H1 (cell line): Measurements from ENCODE around the gene RAB35. TPM values are rescaled to one million over a fixed set of nuclear protein-coding genes. Genes with fewer than 3 reads are reported as not detected.

ENCODE experiments used
- CTCF ChIA-PET: fragments of 300-600 bp; sonication (Branson Sonifier 250); formaldehyde crosslinking; loops from one replicate; lab custom pipeline; 2021; ENCODE audit not compliant: partially characterized antibody; lab: Charles Lee
- POLR2A ChIA-PET: fragments of 300-600 bp; sonication (Branson Sonifier 250); formaldehyde crosslinking; loops from one replicate; lab custom pipeline; 2021; ENCODE audit warnings: inconsistent platforms; ENCODE audit not compliant: partially characterized antibody; lab: Charles Lee
- DNase-seq, 2 experiments: peaks; one replicate each; pipeline versions ENCODE4 v3.0.0 to v3.0.0-alpha.2; 2010 to 2022; ENCODE audit warnings: low spot score in 2 of 2, low read depth in 1 of 2, mixed read lengths in 1 of 2
- FAIRE-seq: peaks from 2 replicates; lab custom pipeline; 2011; peaks lifted over from hg19 to GRCh38; lab: Jason Lieb, UNC
- H2AFZ ChIP-seq: 2 replicates; pipeline ENCODE4 v1.8.1; 2012; ENCODE audit warnings: low read length, inconsistent platforms
- H2AK5ac ChIP-seq: 2 replicates; pipeline ENCODE4 v1.6.1; 2013; ENCODE audit warnings: low read depth, low read length
- H2BK120ac ChIP-seq: replicated peaks from 2 replicates; pipeline ENCODE3; 2013; ENCODE audit warnings: low read depth, low read length, inconsistent platforms
- H2BK12ac ChIP-seq: 2 replicates; pipeline ENCODE4 v1.6.1; 2013; ENCODE audit warnings: low read depth, low read length
- H2BK15ac ChIP-seq: 2 replicates; pipeline ENCODE4 v1.6.1; 2013; ENCODE audit warnings: low read length
- H2BK20ac ChIP-seq: 2 replicates; pipeline ENCODE4 v1.6.1; 2013; ENCODE audit warnings: low read length
- H2BK5ac ChIP-seq: 2 replicates; pipeline ENCODE4 v1.6.1; 2013; ENCODE audit warnings: low read depth, low read length
- H3K14ac ChIP-seq: 2 replicates; pipeline ENCODE4 v1.6.1; 2013; ENCODE audit warnings: inconsistent platforms; ENCODE audit not compliant: insufficient read length
- H3K18ac ChIP-seq: 2 replicates; pipeline ENCODE4 v1.6.1; 2013; ENCODE audit warnings: low read length; ENCODE audit errors: extremely low read depth
- H3K23ac ChIP-seq: 2 replicates; pipeline ENCODE4 v1.6.1; 2013; ENCODE audit warnings: inconsistent platforms; ENCODE audit not compliant: insufficient read length
- H3K23me2 ChIP-seq: 2 replicates; pipeline ENCODE4 v1.6.1; 2013; ENCODE audit warnings: low read depth, low read length
- H3K27ac ChIP-seq: 2 replicates; pipeline ENCODE4 v1.6.1; 2011; ENCODE audit warnings: low read depth, low read length, inconsistent platforms
- H3K27me3 ChIP-seq, 4 experiments: replicated peaks in 1 of 4; 1 replicate in 1 of 4; 2 replicates in 3 of 4; pipeline versions ENCODE4 v1.6.1 to v1.8.1; 2011 to 2013; ENCODE audit warnings: low read length in 3 of 4, mild to moderate bottlenecking in 3 of 4, inconsistent platforms in 2 of 4, mixed read lengths in 2 of 4, moderate library complexity in 1 of 4; ENCODE audit not compliant: control insufficient read depth in 3 of 4, insufficient read depth in 3 of 4; ENCODE audit errors: extremely low read depth in 1 of 4
- H3K36me3 ChIP-seq, 4 experiments: 2 replicates each; pipeline versions ENCODE4 v1.6.1 to v1.8.1; 2011 to 2013; ENCODE audit warnings: mild to moderate bottlenecking in 4 of 4, low read length in 3 of 4, moderate library complexity in 2 of 4, control low read depth in 1 of 4, inconsistent platforms in 1 of 4; ENCODE audit not compliant: insufficient read depth in 4 of 4, control insufficient read depth in 2 of 4
- H3K4ac ChIP-seq: replicated peaks from 2 replicates; pipeline ENCODE3; 2013; ENCODE audit warnings: low read length, low read depth, mixed read lengths, inconsistent platforms; ENCODE audit not compliant: insufficient read length
- H3K4me1 ChIP-seq, 4 experiments: replicated peaks in 1 of 4; 1 replicate in 1 of 4; 2 replicates in 3 of 4; pipeline versions ENCODE4 v1.6.1 to v1.8.1; 2011 to 2013; ENCODE audit warnings: low read length in 3 of 4, inconsistent platforms in 2 of 4, mixed read lengths in 1 of 4; ENCODE audit not compliant: insufficient read depth in 4 of 4, control insufficient read depth in 3 of 4
- H3K4me2 ChIP-seq, 2 experiments: 2 replicates each; pipeline versions ENCODE4 v1.6.1 to v1.8.1; 2011 to 2013; ENCODE audit warnings: low read depth in 2 of 2, low read length in 2 of 2, control low read depth in 1 of 2, inconsistent platforms in 1 of 2, mild to moderate bottlenecking in 1 of 2; ENCODE audit not compliant: insufficient read depth in 1 of 2
- H3K4me3 ChIP-seq, 4 experiments: fragments of 200-600, 300-600 bp in 1 of 4; sonication (generic), shearing (Covaris generic), sonication (Bioruptor Twin) in 1 of 4; 2 replicates each; pipeline versions ENCODE4 v1.5.1 to v1.8.1; 2011 to 2016; ENCODE audit warnings: low read length in 4 of 4, low read depth in 3 of 4, control low read depth in 2 of 4, inconsistent platforms in 2 of 4, mild to moderate bottlenecking in 2 of 4, mixed read lengths in 1 of 4, moderate library complexity in 1 of 4; ENCODE audit not compliant: insufficient read depth in 2 of 4; ENCODE audit errors: extremely low read depth in 1 of 4
- H3K56ac ChIP-seq: replicated peaks from 2 replicates; pipeline ENCODE3; 2013; ENCODE audit warnings: low read depth, mild to moderate bottlenecking, mixed read lengths, low read length, inconsistent platforms; ENCODE audit not compliant: insufficient read length
- H3K79me1 ChIP-seq: 2 replicates; pipeline ENCODE4 v1.6.1; 2013; ENCODE audit warnings: low read depth, low read length, control low read depth
- H3K79me2 ChIP-seq, 2 experiments: 2 replicates each; pipeline versions ENCODE4 v1.6.1 to v1.8.1; 2012 to 2013; ENCODE audit warnings: low read length in 2 of 2, mild to moderate bottlenecking in 2 of 2, inconsistent platforms in 1 of 2; ENCODE audit not compliant: insufficient read depth in 2 of 2, control insufficient read depth in 1 of 2
- H3K9ac ChIP-seq, 4 experiments: replicated peaks in 1 of 4; 1 replicate in 1 of 4; 2 replicates in 3 of 4; pipeline versions ENCODE4 v1.6.1 to v1.8.1; 2011 to 2013; ENCODE audit warnings: low read depth in 3 of 4, low read length in 3 of 4, control low read depth in 2 of 4, mild to moderate bottlenecking in 2 of 4, moderate library complexity in 2 of 4, inconsistent platforms in 1 of 4; ENCODE audit errors: extremely low read depth in 1 of 4
- H3K9me3 ChIP-seq, 2 experiments: 2 replicates each; pipeline versions ENCODE4 v1.6.1 to v1.8.1; 2012 to 2013; ENCODE audit warnings: mild to moderate bottlenecking in 2 of 2, moderate library complexity in 2 of 2, control low read depth in 1 of 2, inconsistent platforms in 1 of 2, low read depth in 1 of 2, low read length in 1 of 2, mixed read lengths in 1 of 2; ENCODE audit not compliant: insufficient read depth in 2 of 2
- H4K20me1 ChIP-seq, 2 experiments: replicated peaks in 1 of 2; 2 replicates each; pipeline versions ENCODE3 to v1.8.1; 2011 to 2013; ENCODE audit warnings: inconsistent platforms in 2 of 2, low read length in 2 of 2, mild to moderate bottlenecking in 1 of 2; ENCODE audit not compliant: insufficient read depth in 2 of 2, control insufficient read depth in 1 of 2
- H4K5ac ChIP-seq: 2 replicates; pipeline ENCODE4 v1.6.1; 2013; ENCODE audit warnings: low read length, low read depth, mixed read lengths, inconsistent platforms; ENCODE audit not compliant: insufficient read length
- H4K8ac ChIP-seq: 2 replicates; pipeline ENCODE4 v1.8.0; 2013; ENCODE audit warnings: mild to moderate bottlenecking, moderate library complexity, low read length, inconsistent platforms; ENCODE audit not compliant: insufficient read depth; ENCODE audit errors: extremely low read depth
- H4K91ac ChIP-seq: replicated peaks from 2 replicates; pipeline ENCODE3; 2013; ENCODE audit warnings: low read length, mixed read lengths, inconsistent platforms; ENCODE audit not compliant: insufficient read length
- KDM4A ChIP-seq: IDR thresholded peaks from one replicate; pipeline ENCODE4 v1.7.1; 2012; ENCODE audit warnings: low read depth, mild to moderate bottlenecking, moderate library complexity, low read length, inconsistent platforms; ENCODE audit not compliant: severe bottlenecking
- RBBP5 ChIP-seq: IDR thresholded peaks from 2 replicates; pipeline ENCODE4 v1.7.1; 2012; ENCODE audit warnings: low read depth, mild to moderate bottlenecking, inconsistent platforms, low read length, moderate library complexity, borderline replicate concordance
- SIRT6 ChIP-seq: IDR thresholded peaks from one replicate; pipeline ENCODE4 v1.7.1; 2012; ENCODE audit warnings: low read length, inconsistent platforms
- SP4 ChIP-seq: IDR thresholded peaks from 2 replicates; pipeline ENCODE4 v1.6.1; 2012; ENCODE audit warnings: low read length, inconsistent platforms
- WGBS, 2 experiments: shearing (Covaris generic) in 1 of 2; methylation state at CpG; one replicate each; pipeline versions ENCODE4 v1.1.6 to v1.1.7; 2013 to 2015; ENCODE audit warnings: low lambda C conversion rate in 2 of 2, mixed read lengths in 2 of 2, inconsistent platforms in 1 of 2, low coverage in 1 of 2, missing lambda C conversion rate in 1 of 2; ENCODE audit not compliant: insufficient replicate concordance in 2 of 2, insufficient coverage in 1 of 2, insufficient read length in 1 of 2; ENCODE audit errors: extremely low coverage in 1 of 2, missing lambda C conversion rate in 1 of 2; 5-methylcytosine and 5-hydroxymethylcytosine counted together
- polyA plus RNA-seq, 7 experiments: library from polyadenylated mRNA; depleted of rRNA in 3 of 7; stranded (reverse) in 5 of 7; unstranded in 2 of 7; fragments of >200 nt in 5 of 7; fragments of 200-250 nt in 2 of 7; gene quantifications; 1 replicate in 5 of 7; 2 replicates in 1 of 7; 4 replicates in 1 of 7; pipeline versions ENCODE4 v1.2.1 to v1.2.3, GENCODE V29; 2011 to 2013; ENCODE audit warnings: missing spikeins in 2 of 7, mixed read lengths in 2 of 7
- total RNA-seq: library from RNA; stranded (reverse); fragmentation: NEBNext Ultra II Directional; extraction: Animal tissue kit (Norgen Biotek cat#: 25700); gene quantifications from 2 replicates; pipeline ENCODE4 v1.2.1, GENCODE V29; 2021

Gene RAB35
- total and polyA plus RNA-seq, 2 of the 8 experiments (the other 6 are each of a cell fraction or from before 2014, with no cell fraction given), result 33.4 to 39.0 TPM

DNA sequence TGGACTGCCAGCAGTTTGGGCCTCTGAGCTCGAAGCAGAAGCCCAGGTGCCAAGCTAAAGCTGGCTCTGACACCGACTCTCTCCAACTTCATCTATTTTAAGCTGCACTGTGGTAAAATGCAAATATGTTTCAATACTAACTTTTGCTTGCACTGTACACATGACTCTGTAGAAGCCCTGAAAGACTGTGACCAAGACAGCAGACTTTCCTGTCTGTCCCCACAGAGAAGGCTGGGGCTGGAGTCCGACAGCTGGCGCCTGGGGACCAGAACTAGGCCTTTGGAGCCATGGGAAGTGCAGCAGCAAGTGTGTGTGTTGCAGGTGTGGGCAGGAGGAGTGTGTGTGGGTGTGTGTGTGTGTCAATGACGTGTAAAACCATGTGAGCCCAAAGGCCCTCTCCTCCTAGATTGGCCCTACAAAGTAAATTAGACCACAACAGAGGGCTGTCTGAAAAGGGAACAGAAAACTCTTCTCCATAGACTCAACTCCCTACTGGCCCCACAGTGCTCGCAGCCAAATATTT lies 16.4 kb upstream of the RAB35 start:
- no peak overlapping the region for H4K8ac ChIP-seq
- CTCF ChIA-PET, result interaction anchor here (0.6 to 1.2 kb wide), 2 partner anchors 18 to 1505 kb away, joined by 3 read pairs; no protein-coding TSS in a partner anchor
- no peak overlapping the region for H3K27ac ChIP-seq
- no peak overlapping the region for H4K91ac ChIP-seq
- no peak overlapping the region for H2BK12ac ChIP-seq
- peaks cover 0 to 8% of the 10 kb centered on the region in 2 experiments for H4K20me1 ChIP-seq
- no peaks in the 10 kb centered on the region for H3K4me1 ChIP-seq
- H3K27me3 ChIP-seq, result no peaks in the 10 kb centered on the region; a peak in 1 of 7 replicates
- no peak overlapping the region for H2AK5ac ChIP-seq
- no peak overlapping the region for H2BK120ac ChIP-seq
- H3K79me1 ChIP-seq, result no peaks in the 10 kb centered on the region; the same call in none of the 2 replicates
- no peaks in the 10 kb centered on the region for H3K23me2 ChIP-seq
- no peaks in the 10 kb centered on the region for H3K9me3 ChIP-seq
- H2BK20ac ChIP-seq, result no peak overlapping the region
- H2BK5ac ChIP-seq, result no peak overlapping the region
- H3K4me2 ChIP-seq, result no peak overlapping the region
- DNase-seq (no peak), FAIRE-seq (no peak)
- H2BK15ac ChIP-seq, result no peak overlapping the region
- TF ChIP-seq KDM4A, result no peak
- no peak for TF ChIP-seq SP4
- no peak for TF ChIP-seq RBBP5
- TF ChIP-seq SIRT6, result no peak
- no peak overlapping the region for H3K9ac ChIP-seq
- no peak overlapping the region for H3K18ac ChIP-seq
- no peak overlapping the region for H3K4ac ChIP-seq
- H3K4me3 ChIP-seq, result no peak overlapping the region
- no peaks in the 10 kb centered on the region for H3K79me2 ChIP-seq
- H4K5ac ChIP-seq, result no peak overlapping the region
- H3K56ac ChIP-seq, result no peak overlapping the region
- peaks cover 69 to 96% (median 87%) of the 10 kb centered on the region in 4 experiments for H3K36me3 ChIP-seq
- no peak overlapping the region for H3K14ac ChIP-seq
- no peak overlapping the region for H3K23ac ChIP-seq
- no peak overlapping the region for H2AFZ ChIP-seq
- POLR2A ChIA-PET, result interaction anchor here (0.7 to 3.7 kb wide), 10 partner anchors 11 to 68 kb away, joined by 3 to 24 read pairs (median 3); partner anchors contain the start of genes GCN1, RAB35 and RPLP0
- 99% methylated on average over 6 of the region's 6 CpGs; no CpG with 5 or more reads in 1 of the 2 experiments for WGBS, 2 experiments
